Upper lobe of left lung (tissue), 4 donors: ENCODE measurements around the gene PDPR.
"Not testable (repeated sequence)": the region's sequence is repeated elsewhere in the genome, so short reads cannot be mapped to it uniquely, and the experiment has no call there.

ENCODE experiments used
- EP300 ChIP-seq, 4 donors: sonication (generic); formaldehyde crosslinking; IDR thresholded peaks; one replicate each; pipeline ENCODE4 v1.5.1; 2017; ENCODE audit warnings: antibody characterized with exemption in 4 of 4, control low read depth in 2 of 4
- POLR2AphosphoS5 ChIP-seq, 2 donors: sonication (generic); formaldehyde crosslinking; IDR thresholded peaks; one replicate each; pipeline ENCODE4 v1.5.1; 2017; ENCODE audit warnings: antibody characterized with exemption in 2 of 2
- TF ChIP-seq, protein P1 (sequence below), 6 experiments: fragments of 450-650 bp in 4 of 6; fragments of 200-600 bp in 2 of 6; sonication (generic) in 2 of 6; IDR thresholded peaks; one replicate each; pipeline ENCODE4 v1.5.1; 2016 to 2019; ENCODE audit warnings: antibody characterized with exemption in 6 of 6

DNA sequence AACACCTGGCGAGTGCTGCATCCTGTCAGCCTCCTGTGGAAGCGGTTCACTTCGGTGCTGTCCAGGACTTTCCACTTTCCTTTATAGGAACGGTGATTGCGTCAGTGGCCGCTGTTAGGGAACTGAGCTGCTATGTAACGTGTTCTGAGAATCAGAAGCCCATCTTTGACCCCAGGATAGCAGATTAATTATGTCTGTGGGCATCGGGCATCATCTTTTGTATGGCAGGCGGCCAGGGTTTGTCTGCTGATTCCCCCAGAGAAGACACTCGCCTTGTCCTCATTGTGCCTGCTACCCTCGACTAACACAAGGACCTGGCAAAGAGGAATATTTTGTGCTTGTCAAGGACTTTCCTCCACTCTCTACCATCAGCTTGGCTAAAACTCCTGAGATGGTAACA, 33.7 kb downstream of the PDPR start:
- TF ChIP-seq POLR2AphosphoS5, EP300 (IDR thresholded peaks at IDR 0.05): not testable (repeated sequence)
- TF ChIP-seq, protein P1, sequence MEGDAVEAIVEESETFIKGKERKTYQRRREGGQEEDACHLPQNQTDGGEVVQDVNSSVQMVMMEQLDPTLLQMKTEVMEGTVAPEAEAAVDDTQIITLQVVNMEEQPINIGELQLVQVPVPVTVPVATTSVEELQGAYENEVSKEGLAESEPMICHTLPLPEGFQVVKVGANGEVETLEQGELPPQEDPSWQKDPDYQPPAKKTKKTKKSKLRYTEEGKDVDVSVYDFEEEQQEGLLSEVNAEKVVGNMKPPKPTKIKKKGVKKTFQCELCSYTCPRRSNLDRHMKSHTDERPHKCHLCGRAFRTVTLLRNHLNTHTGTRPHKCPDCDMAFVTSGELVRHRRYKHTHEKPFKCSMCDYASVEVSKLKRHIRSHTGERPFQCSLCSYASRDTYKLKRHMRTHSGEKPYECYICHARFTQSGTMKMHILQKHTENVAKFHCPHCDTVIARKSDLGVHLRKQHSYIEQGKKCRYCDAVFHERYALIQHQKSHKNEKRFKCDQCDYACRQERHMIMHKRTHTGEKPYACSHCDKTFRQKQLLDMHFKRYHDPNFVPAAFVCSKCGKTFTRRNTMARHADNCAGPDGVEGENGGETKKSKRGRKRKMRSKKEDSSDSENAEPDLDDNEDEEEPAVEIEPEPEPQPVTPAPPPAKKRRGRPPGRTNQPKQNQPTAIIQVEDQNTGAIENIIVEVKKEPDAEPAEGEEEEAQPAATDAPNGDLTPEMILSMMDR (IDR thresholded peaks at IDR 0.05) = not testable (repeated sequence)
